Mucosa of rectum (tissue), 2 donors: ENCODE measurements around the gene CDK5RAP3.
"Not testable (repeated sequence)": the region's sequence is repeated elsewhere in the genome, so short reads cannot be mapped to it uniquely, and the experiment has no call there.

Experiments used
- H3K27ac ChIP-seq, 2 donors: one replicate each; pipeline ENCODE4 v1.7.0; 2013; ENCODE audit warnings: inconsistent platforms in 2 of 2, low read depth in 2 of 2, low read length in 2 of 2
- H3K27me3 ChIP-seq, 2 donors: one replicate each; pipeline ENCODE4 v1.7.0; 2013; ENCODE audit warnings: low read length in 2 of 2; ENCODE audit not compliant: control insufficient read depth in 2 of 2, insufficient read depth in 2 of 2
- H3K36me3 ChIP-seq, 2 donors: one replicate each; pipeline ENCODE4 v1.7.0; 2013; ENCODE audit warnings: low read length in 2 of 2; ENCODE audit not compliant: control insufficient read depth in 2 of 2, insufficient read depth in 2 of 2
- H3K4me1 ChIP-seq, 2 donors: one replicate each; pipeline ENCODE4 v1.7.0; 2013; ENCODE audit warnings: low read length in 2 of 2, mild to moderate bottlenecking in 1 of 2; ENCODE audit not compliant: control insufficient read depth in 2 of 2, insufficient read depth in 2 of 2
- H3K4me3 ChIP-seq, 2 donors: one replicate each; pipeline ENCODE4 v1.7.0; 2013; ENCODE audit warnings: low read length in 2 of 2
- H3K9ac ChIP-seq, 2 donors: one replicate each; pipeline ENCODE4 v1.7.0; 2013; ENCODE audit warnings: low read length in 2 of 2, low read depth in 1 of 2, mild to moderate bottlenecking in 1 of 2
- H3K9me3 ChIP-seq, 2 donors: one replicate each; pipeline ENCODE4 v1.7.0; 2013; ENCODE audit warnings: low read length in 2 of 2; ENCODE audit not compliant: control insufficient read depth in 2 of 2
- donor health status: healthy.
- donor health status: Normal muscosa, but diverticular disease.

Gene CDK5RAP3

DNA sequence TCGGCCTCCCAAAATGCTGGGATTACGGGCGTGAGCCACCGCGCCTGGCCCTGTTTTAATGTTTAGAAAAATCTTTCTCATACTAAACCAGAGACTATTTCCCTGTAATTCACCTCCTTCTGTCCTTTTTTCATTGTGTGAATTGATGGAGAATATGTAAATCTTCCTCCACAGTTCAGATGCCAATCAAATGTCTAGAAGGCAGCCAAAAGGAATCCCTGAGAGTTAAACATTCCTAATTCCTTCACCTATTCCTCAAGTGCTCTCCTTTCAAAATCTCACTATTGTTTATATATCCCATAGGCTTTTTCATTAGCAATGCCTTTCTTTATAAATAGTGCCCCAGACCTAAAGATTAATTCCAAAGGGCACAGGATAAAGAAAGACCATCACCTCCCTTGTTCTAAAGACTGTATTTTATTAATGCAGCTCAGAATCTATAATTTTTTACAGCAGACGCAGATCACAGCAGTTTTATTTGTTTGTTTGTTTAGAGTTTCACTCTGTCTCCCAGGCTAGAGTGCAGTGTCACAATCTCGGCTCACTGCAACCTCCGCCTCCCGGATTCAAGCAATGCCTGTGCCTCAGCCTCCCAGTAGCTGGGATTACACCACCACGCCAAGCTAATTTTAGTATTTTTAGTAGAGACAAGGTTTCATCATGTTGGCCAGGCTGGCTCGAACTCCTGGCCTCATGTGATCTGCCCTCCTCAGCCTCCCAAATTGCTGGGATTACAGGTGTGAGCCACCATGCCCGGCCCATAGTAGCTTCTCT is 36.2 kb downstream of the CDK5RAP3 start:
- Histone ChIP-seq H3K9ac (no peak overlapping the region), H3K4me1 (peaks cover 5 to 20% of the 10 kb centered on the region in 2 donors), H3K4me3 (no peak overlapping the region), H3K27ac (no peak overlapping the region), H3K9me3 (no peaks in the 10 kb centered on the region), H3K36me3 (no peaks in the 10 kb centered on the region), H3K27me3 (peaks cover 5 to 6% of the 10 kb centered on the region in 2 donors)

DNA sequence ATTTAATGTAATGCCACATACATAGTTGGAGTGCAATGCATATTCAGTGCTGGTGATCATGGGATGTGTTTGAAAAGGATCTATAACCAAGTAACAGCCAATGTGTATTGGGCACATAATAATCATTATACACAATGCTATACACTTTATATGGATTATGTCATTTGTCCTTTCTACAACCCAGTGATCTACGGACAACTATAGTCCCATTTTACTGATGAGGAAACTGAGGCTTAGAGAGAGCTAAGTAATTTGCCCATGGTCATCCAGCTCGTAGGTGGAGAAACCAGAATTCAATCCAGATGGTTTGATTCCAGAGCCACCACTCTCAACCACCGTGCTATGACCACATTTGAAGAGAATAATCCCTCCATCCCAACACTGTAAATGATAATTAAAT is 39.3 kb downstream of the CDK5RAP3 start:
- Histone ChIP-seq H3K4me1 (peaks cover 5 to 9% of the 10 kb centered on the region in 2 donors), H3K9me3 (no peaks in the 10 kb centered on the region), H3K9ac (no peak overlapping the region), H3K27ac (no peak overlapping the region), H3K36me3 (no peaks in the 10 kb centered on the region), H3K27me3 (peaks cover 15 to 23% of the 10 kb centered on the region in 2 donors), H3K4me3 (no peak overlapping the region)

DNA sequence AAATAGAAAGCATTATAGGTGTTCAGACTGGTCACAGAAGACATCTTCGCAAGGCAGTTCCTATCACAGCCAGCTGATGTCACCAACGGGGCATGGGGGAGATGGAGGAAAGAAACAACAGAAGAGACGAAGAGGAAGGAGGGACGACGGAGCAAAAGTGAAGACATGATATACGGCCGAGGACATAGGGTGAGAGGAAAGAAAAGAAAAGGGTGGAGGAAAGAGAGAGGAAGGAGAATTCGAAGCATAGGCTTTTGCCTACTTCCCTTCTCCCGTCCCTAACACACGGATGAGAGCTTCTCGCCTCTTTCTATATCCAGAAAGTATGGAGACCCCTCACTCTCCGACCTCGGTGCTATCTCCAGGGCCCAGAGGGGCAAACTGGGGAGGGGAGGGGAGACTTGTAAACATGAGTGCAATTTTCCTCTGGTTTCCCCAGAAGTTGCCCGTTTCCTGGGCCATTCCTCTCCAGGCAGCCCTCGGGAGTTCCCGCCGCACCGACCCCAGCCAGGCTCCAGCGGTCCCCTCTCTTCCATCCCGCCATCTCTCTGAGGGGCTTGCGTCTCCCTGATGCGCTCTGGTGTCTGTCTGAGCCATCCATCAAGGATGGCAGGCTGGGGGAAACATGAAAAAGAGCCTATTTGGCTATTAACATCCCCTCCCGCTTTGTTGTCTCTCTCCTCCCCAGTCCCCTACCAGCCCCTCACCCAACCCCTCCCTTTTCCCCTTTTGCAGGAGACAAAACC is 40.7 kb downstream of the CDK5RAP3 start:
- no peak overlapping the region for H3K27ac ChIP-seq

DNA sequence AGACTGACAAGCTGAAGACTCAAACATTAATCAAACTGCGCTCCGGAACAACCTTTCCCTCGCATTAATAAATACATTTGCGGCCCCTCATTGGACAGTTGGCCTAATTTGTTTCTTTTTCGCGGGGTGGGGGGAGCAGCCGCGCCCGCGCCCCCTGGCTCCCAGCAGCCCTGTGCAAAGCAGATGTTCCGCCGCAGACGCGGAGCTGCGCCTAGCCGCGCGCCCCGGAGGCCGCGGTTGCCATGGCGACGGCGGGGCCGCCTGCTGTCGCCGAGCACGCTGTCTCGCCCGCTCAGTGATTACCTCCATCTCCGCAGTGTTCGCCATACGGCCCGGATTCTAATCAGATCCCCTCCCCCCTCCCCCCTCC is 41.2 kb downstream of the CDK5RAP3 start:
- Histone ChIP-seq H3K4me3 (peak overlapping the region in 1 of 2 donors; percentile 48), H3K4me1 (peaks cover 5 to 9% of the 10 kb centered on the region in 2 donors), H3K27me3 (peaks cover 15 to 23% of the 10 kb centered on the region in 2 donors), H3K9ac (no peak overlapping the region), H3K9me3 (no peaks in the 10 kb centered on the region), H3K36me3 (no peaks in the 10 kb centered on the region), H3K27ac (no peak overlapping the region)

More for the DNA sequence above, 40.7 kb downstream of the CDK5RAP3 start:
- Histone ChIP-seq H3K4me1 (peaks cover 5 to 9% of the 10 kb centered on the region in 2 donors), H3K27me3 (peaks cover 15 to 23% of the 10 kb centered on the region in 2 donors), H3K36me3 (no peaks in the 10 kb centered on the region), H3K9ac (peak overlapping the region in 1 of 2 donors; percentile 32), H3K4me3 (peak overlapping the region in 1 of 2 donors; percentile 48), H3K9me3 (no peaks in the 10 kb centered on the region)

DNA sequence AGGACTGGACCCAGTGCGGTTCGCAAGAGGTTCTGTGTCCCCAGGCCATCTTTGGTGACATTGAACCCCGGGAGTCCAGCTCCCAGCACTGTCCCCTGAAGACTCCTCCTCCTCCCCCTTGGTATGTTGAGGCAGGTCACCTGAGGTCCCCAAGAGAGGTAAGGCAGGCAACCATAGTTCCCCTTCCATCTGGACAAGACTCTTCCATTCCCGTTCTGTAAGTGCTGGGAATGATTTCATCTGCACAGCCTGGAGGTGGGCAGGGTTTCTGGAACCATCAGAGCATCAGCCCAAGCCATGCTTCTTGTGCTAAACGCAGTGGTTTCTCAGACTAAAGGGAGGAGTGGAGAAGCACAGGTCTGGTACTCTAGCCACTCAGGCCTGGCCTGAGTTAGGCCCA is 41.7 kb downstream of the CDK5RAP3 start:
- H3K4me3 ChIP-seq = no peak overlapping the region
- peaks cover 15 to 23% of the 10 kb centered on the region in 2 donors for H3K27me3 ChIP-seq
- no peak overlapping the region for H3K27ac ChIP-seq
- H3K4me1 ChIP-seq = peaks cover 5 to 9% of the 10 kb centered on the region in 2 donors
- no peaks in the 10 kb centered on the region for H3K36me3 ChIP-seq
- H3K9me3 ChIP-seq = no peaks in the 10 kb centered on the region
- H3K9ac ChIP-seq = no peak overlapping the region

DNA sequence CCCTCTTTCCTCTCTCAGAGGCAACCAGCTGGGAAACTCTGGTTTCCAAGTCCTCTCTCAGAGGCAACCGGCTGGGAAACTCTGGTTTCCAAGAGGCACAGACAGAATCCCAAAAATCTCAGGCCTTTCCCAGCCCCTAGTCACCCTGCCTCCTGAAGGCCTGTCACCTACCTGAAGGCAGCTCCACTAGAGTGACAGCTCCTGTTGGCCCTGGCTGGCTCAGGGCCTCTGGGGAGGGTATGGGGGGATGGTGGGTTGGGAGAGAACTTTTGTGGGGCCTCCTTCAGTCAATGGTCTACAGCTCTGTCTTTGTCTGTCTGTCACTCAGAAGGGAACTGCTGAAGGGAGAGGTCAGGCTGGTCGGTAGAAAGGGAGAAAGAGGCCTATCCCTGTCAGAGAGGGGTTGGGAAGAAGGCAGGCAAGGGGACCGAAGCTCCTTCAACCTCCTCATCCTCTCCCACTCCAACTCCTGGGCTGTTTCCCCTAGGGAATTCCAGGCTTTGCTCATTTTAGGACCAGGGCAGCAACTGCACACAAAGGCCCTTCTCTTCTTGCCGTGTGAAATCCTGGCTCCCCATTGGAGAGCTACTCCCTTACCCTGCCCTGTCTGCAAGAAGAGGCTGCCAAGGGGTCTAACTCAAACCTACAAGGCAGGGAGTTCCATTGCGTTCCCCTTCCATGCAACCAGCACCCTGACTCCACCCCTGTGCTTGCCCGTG is 43.1 kb downstream of the CDK5RAP3 start:
- Histone ChIP-seq H3K27me3 (peaks cover 15 to 23% of the 10 kb centered on the region in 2 donors), H3K27ac (no peak overlapping the region), H3K9ac (no peak overlapping the region)

DNA sequence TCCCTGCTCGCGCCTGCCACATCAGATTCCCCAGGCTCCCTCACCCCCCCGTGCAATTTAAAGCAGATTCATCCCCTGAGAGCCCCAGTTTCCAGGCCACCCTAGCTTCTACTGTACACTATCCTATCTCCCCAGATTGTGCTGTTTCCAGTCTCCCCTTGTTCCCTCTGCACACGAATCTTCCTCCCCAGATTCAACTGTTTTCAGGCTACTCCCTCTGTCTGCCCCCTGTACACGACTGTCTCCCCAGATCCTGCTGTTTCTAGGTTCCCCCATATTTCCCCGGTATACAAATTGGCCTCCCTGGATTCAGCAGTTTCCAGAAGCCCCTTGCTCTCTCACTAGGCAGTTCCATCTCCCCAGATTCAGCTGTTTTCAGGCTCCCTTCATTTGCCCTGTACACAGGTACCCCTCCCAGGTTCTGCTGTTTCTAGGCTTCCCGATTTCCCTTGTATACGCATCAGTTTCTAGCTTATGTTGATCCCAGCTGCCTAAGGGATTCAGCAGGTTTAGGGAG is 43.7 kb downstream of the CDK5RAP3 start:
- Histone ChIP-seq H3K4me3 (no peak overlapping the region), H3K9ac (no peak overlapping the region), H3K36me3 (no peaks in the 10 kb centered on the region), H3K27me3 (peaks cover 15 to 25% of the 10 kb centered on the region in 2 donors), H3K9me3 (no peaks in the 10 kb centered on the region), H3K27ac (no peak overlapping the region), H3K4me1 (peaks cover 5 to 9% of the 10 kb centered on the region in 2 donors)

More for the DNA sequence above, 43.1 kb downstream of the CDK5RAP3 start:
- Histone ChIP-seq H3K36me3 (no peaks in the 10 kb centered on the region), H3K4me1 (peaks cover 5 to 9% of the 10 kb centered on the region in 2 donors), H3K4me3 (no peak overlapping the region), H3K9me3 (no peaks in the 10 kb centered on the region)

DNA sequence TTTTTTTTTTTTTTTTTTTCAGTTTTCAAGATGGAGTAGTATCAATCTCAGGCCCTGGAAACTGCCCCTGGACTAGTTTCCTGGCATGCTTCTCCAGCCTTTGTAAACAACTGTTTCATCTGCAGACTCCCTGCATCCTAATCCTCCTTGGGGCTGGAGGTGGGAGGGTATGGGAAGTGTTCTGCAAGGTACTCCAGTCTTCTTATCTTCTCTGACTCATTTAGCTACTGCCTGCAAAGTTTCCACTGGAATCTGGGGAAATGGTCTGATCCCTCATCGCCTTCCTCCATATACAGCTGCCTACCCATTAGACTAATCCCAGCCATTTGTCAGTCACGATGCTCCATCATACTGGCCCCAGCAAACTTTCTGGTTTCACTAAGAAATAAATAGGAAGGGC is 45.2 kb downstream of the CDK5RAP3 start:
- Histone ChIP-seq H3K4me3 (no peak overlapping the region), H3K27me3 (peaks cover 15 to 27% of the 10 kb centered on the region in 2 donors), H3K9me3 (no peaks in the 10 kb centered on the region), H3K4me1 (peaks cover 5 to 9% of the 10 kb centered on the region in 2 donors), H3K9ac (no peak overlapping the region), H3K36me3 (no peaks in the 10 kb centered on the region), H3K27ac (no peak overlapping the region)

DNA sequence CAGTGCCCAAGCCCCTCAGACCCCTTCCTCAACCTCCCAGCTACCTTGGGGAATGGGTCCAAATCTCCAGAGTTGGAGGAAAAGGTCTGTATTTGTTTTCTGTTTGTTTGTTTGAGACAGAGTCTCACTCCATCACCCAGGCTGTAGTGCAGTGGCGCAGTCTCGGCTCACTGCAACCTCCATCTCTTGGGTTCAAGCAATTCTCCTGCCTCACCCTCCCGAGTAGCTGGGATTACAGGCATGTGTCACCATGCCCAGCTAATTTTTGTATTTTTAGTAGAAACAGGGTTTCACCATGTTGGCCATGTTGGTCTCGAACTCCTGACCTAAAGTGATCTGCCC is 46.9 kb downstream of the CDK5RAP3 start:
- H3K27ac ChIP-seq, H3K9ac ChIP-seq, H3K4me1 ChIP-seq, H3K36me3 ChIP-seq, H3K9me3 ChIP-seq, H3K4me3 ChIP-seq: not testable (repeated sequence)
- H3K27me3 ChIP-seq = peaks cover 8 to 18% of the 10 kb centered on the region in 2 donors
